OCI-LY3 (cell line): Measurements from ENCODE around the gene FRMD4A.

ENCODE experiments used
- H2AFZ ChIP-seq: fragments of 200-600, 300-600 bp; shearing (Covaris generic); 2 replicates; pipeline ENCODE4 v1.6.0; 2014; ENCODE audit warnings: antibody characterized with exemption, low read depth, low read length
- H3K27ac ChIP-seq: fragments of 200-600, 300-600 bp; sonication (generic); 2 replicates; pipeline ENCODE4 v1.5.1; 2014; ENCODE audit warnings: mild to moderate bottlenecking, low read length, moderate library complexity, mixed read lengths
- H3K27me3 ChIP-seq: fragments of 200-600, 300-600 bp; sonication (generic); 2 replicates; pipeline ENCODE4 v1.6.1; 2014; ENCODE audit warnings: low read depth, low read length, mixed read lengths
- H3K36me3 ChIP-seq: fragments of 200-600, 300-600 bp; sonication (generic); replicated peaks from 2 replicates; pipeline ENCODE3; 2014; ENCODE audit warnings: low read depth, low read length, mixed read lengths
- H3K4me1 ChIP-seq: fragments of 300-600, 200-600 bp; sonication (generic); 2 replicates; pipeline ENCODE4 v1.6.1; 2014; ENCODE audit warnings: low read length, mixed read lengths
- H3K4me2 ChIP-seq: fragments of 200-600, 300-600 bp; sonication (generic); 2 replicates; pipeline ENCODE4 v1.6.1; 2014; ENCODE audit warnings: low read length, mixed read lengths
- H3K4me3 ChIP-seq: fragments of 300-600, 200-600 bp; sonication (generic); 2 replicates; pipeline ENCODE4 v1.5.1; 2014; ENCODE audit warnings: antibody characterized with exemption, mild to moderate bottlenecking, low read length, moderate library complexity
- H3K79me2 ChIP-seq: fragments of 300-600, 200-600 bp; shearing (Covaris generic); 2 replicates; pipeline ENCODE4 v1.6.1; 2014; ENCODE audit warnings: mild to moderate bottlenecking, low read length, mixed read lengths
- H3K9ac ChIP-seq: fragments of 300-600, 200-600 bp; shearing (Covaris generic); 2 replicates; pipeline ENCODE4 v1.6.0; 2014; ENCODE audit warnings: mild to moderate bottlenecking, low read length, moderate library complexity
- H3K9me3 ChIP-seq: fragments of 200-600, 300-600 bp; shearing (Covaris generic); 2 replicates; pipeline ENCODE4 v1.6.1; 2014; ENCODE audit warnings: low read length, mixed read lengths; ENCODE audit not compliant: insufficient read depth
- H4K20me1 ChIP-seq: fragments of 200-600, 300-600 bp; sonication (generic); 2 replicates; pipeline ENCODE4 v1.6.1; 2016; ENCODE audit warnings: low read length, mixed read lengths; ENCODE audit not compliant: insufficient read depth
- CTCF ChIP-seq: fragments of 200-600, 300-600 bp; sonication (generic); IDR thresholded peaks from 2 replicates; pipeline ENCODE4 v1.5.1; 2014; ENCODE audit warnings: antibody characterized with exemption, low read length, low read depth
- EZH2phosphoT487 ChIP-seq: fragments of 200-600 bp; shearing (Covaris generic); IDR thresholded peaks from 2 replicates; pipeline ENCODE4 v1.6.1; 2018; ENCODE audit warnings: antibody characterized with exemption, mixed run types, low read depth

Gene FRMD4A

DNA sequence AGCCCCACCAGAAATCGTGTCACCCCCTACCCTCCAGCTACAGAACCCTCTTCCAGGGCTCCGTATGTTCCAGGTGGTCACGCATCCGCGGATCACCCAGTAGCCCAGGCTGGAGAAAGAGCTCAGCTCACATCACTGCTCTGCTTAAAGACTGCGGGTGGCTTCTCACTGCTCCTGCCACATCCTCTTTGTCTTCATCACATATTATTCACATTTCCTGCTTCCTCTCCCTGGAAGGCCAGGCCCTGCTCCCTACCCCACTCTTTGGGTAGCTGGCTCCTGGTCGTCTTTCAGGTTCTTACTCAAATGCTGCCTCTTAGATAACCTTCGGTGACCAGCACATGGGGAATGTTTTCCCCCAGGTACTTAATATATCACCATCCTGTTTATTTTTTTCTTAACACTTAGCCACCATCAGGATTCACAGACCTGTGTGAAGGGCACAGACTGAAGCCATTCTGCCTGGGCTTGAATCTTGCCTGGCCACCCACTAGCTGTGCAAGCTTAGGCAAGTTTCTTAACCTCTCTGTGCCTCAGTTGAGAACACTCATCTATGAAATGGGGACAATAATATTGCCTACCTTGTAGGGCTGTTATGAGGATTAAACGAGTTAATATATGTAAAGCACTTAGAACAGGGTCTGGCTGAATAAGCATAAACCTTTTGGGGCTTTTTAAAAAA, 436.2 kb downstream of the FRMD4A start:
- no peak overlapping the region for H3K9ac ChIP-seq
- H3K27me3 ChIP-seq = peaks cover 10% of the 10 kb centered on the region
- H4K20me1 ChIP-seq = no peaks in the 10 kb centered on the region
- H3K36me3 ChIP-seq = no peaks in the 10 kb centered on the region
- TF ChIP-seq CTCF (no peak), EZH2phosphoT487 (no peak)
- H3K79me2 ChIP-seq = no peaks in the 10 kb centered on the region
- no peak overlapping the region for H2AFZ ChIP-seq
- H3K4me1 ChIP-seq = no peaks in the 10 kb centered on the region
- no peaks in the 10 kb centered on the region for H3K9me3 ChIP-seq
- H3K4me2 ChIP-seq = no peak overlapping the region
- H3K27ac ChIP-seq = no peak overlapping the region
- H3K4me3 ChIP-seq = no peak overlapping the region

- Histone ChIP-seq H3K79me2 (no peaks in the 10 kb centered on the region), H3K27me3 (peaks cover 16% of the 10 kb centered on the region), H3K36me3 (no peaks in the 10 kb centered on the region), H2AFZ (no peak overlapping the region), H3K4me1 (no peaks in the 10 kb centered on the region), H4K20me1 (no peaks in the 10 kb centered on the region), H3K27ac (no peak overlapping the region), H3K9ac (no peak overlapping the region), H3K9me3 (no peaks in the 10 kb centered on the region), H3K4me2 (no peak overlapping the region), H3K4me3 (no peak overlapping the region)
- TF ChIP-seq EZH2phosphoT487 (no peak), CTCF (no peak)
Observed at GRCh38 chr10:13893926-13894325, 436.8 kb downstream of the FRMD4A start.

DNA sequence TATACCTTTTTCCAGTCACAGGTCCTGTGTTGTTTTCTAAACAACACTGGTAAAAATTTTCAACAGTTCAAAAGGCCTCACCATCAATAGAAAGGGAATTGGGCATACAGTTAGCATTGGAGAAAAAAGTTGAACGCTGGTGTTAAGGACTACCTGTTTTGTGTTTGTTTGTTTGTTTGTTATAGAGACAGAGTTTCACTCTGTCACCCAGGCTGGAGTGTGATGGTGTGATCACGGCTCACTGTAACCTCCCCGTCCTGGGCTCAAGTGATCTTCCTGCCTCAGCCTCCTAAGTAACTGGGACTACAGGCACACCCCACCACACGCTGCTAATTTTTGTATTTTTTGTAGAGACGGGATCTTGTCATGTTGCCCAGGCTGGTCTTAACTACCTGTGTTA, 437.9 kb downstream of the FRMD4A start:
- H2AFZ ChIP-seq = no peak overlapping the region
- no peak overlapping the region for H3K4me3 ChIP-seq
- peaks cover 5% of the 10 kb centered on the region for H3K4me1 ChIP-seq
- TF ChIP-seq EZH2phosphoT487 (no peak), CTCF (no peak)
- H3K4me2 ChIP-seq = no peak overlapping the region
- H3K27ac ChIP-seq = no peak overlapping the region
- no peaks in the 10 kb centered on the region for H3K36me3 ChIP-seq
- H3K79me2 ChIP-seq = no peaks in the 10 kb centered on the region
- no peaks in the 10 kb centered on the region for H3K9me3 ChIP-seq
- H3K27me3 ChIP-seq = peaks cover 24% of the 10 kb centered on the region
- H4K20me1 ChIP-seq = no peaks in the 10 kb centered on the region
- H3K9ac ChIP-seq = no peak overlapping the region

DNA sequence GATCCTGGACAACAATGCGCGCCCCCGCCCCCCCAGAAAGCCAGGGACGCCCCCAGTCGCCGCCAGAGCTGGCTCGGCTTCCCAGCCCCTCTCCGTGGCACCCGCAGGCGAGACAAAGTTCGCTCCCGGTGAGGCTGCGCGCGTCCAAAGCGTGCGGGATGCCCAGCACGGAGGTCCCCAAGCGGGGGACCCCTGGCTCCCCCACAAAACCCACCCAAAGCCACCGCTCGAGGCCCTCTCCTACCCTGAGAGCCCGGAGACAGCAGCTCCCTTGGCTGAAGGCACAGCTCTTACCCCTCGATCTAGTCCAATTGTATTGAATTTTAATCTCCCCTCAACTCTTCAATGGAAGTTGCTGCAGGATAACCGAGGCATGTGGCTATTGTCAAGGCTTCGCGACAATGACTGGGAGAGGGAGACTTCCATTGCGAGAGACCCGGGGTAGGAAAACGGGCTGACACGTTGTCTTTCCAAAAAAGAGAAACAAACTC, 438.7 kb downstream of the FRMD4A start:
- no peak overlapping the region for H3K9ac ChIP-seq
- H4K20me1 ChIP-seq = no peaks in the 10 kb centered on the region

More for the DNA sequence above, 438.7 kb downstream of the FRMD4A start:
- Histone ChIP-seq H3K36me3 (no peaks in the 10 kb centered on the region), H3K27ac (no peak overlapping the region), H3K9me3 (no peaks in the 10 kb centered on the region), H3K4me1 (peaks cover 13% of the 10 kb centered on the region), H3K4me3 (no peak overlapping the region), H3K4me2 (no peak overlapping the region), H2AFZ (no peak overlapping the region), H3K27me3 (peaks cover 24% of the 10 kb centered on the region), H3K79me2 (no peaks in the 10 kb centered on the region)
- no peak for TF ChIP-seq EZH2phosphoT487
- no peak for TF ChIP-seq CTCF
